Esophagus squamous epithelium (tissue), 4 donors: ENCODE measurements around the gene MED17.

ENCODE experiments used
- POLR2A ChIP-seq, 4 donors: fragments of 450-650 bp; IDR thresholded peaks; one replicate each; pipeline ENCODE4 v1.6.1; 2017; ENCODE audit warnings: antibody characterized with exemption in 4 of 4, mild to moderate bottlenecking in 4 of 4, moderate library complexity in 3 of 4
- TF ChIP-seq, protein P1 (sequence below), 6 experiments: fragments of 450-650 bp in 4 of 6; fragments of 200-600 bp in 2 of 6; sonication (generic) in 2 of 6; IDR thresholded peaks; one replicate each; pipeline ENCODE4 v1.5.1; 2016 to 2019; ENCODE audit warnings: antibody characterized with exemption in 6 of 6, mild to moderate bottlenecking in 4 of 6, moderate library complexity in 4 of 6

GRCh38 chr11:93783362-93783761, 720 bp upstream of the MED17 start:
- TF ChIP-seq, protein P1, sequence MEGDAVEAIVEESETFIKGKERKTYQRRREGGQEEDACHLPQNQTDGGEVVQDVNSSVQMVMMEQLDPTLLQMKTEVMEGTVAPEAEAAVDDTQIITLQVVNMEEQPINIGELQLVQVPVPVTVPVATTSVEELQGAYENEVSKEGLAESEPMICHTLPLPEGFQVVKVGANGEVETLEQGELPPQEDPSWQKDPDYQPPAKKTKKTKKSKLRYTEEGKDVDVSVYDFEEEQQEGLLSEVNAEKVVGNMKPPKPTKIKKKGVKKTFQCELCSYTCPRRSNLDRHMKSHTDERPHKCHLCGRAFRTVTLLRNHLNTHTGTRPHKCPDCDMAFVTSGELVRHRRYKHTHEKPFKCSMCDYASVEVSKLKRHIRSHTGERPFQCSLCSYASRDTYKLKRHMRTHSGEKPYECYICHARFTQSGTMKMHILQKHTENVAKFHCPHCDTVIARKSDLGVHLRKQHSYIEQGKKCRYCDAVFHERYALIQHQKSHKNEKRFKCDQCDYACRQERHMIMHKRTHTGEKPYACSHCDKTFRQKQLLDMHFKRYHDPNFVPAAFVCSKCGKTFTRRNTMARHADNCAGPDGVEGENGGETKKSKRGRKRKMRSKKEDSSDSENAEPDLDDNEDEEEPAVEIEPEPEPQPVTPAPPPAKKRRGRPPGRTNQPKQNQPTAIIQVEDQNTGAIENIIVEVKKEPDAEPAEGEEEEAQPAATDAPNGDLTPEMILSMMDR (IDR thresholded peaks at IDR 0.05), result no peak
- no peak for TF ChIP-seq POLR2A (IDR thresholded peaks at IDR 0.05)
